Ishikawa (cell line): ENCODE measurements around the gene CD4.

Experiments used
- CEBPB ChIP-seq: IDR thresholded peaks from 2 replicates; pipeline ENCODE4 v1.6.1; 2012
- CREB1 ChIP-seq: IDR thresholded peaks from 2 replicates; pipeline ENCODE4 v1.6.1; 2012; ENCODE audit warnings: low read depth
- EGR1 ChIP-seq: IDR thresholded peaks from 2 replicates; pipeline ENCODE4 v1.6.1; 2012
- EP300 ChIP-seq: IDR thresholded peaks from 2 replicates; pipeline ENCODE4 v1.6.1; 2012; ENCODE audit warnings: borderline replicate concordance
- FOXM1 ChIP-seq: IDR thresholded peaks from 2 replicates; pipeline ENCODE4 v1.6.1; 2012; ENCODE audit warnings: low read depth, borderline replicate concordance
- NFIC ChIP-seq: IDR thresholded peaks from 2 replicates; pipeline ENCODE4 v1.6.1; 2012
- RAD21 ChIP-seq: IDR thresholded peaks from 2 replicates; pipeline ENCODE4 v1.6.1; 2012; ENCODE audit warnings: low read depth
- TAF1 ChIP-seq: IDR thresholded peaks from 2 replicates; pipeline ENCODE4 v1.6.1; 2012; ENCODE audit warnings: low read depth, mild to moderate bottlenecking
- TCF12 ChIP-seq: IDR thresholded peaks from 2 replicates; pipeline ENCODE4 v1.6.1; 2012; ENCODE audit warnings: low read depth
- TEAD4 ChIP-seq: IDR thresholded peaks from 2 replicates; pipeline ENCODE4 v1.6.1; 2012
- YY1 ChIP-seq: IDR thresholded peaks from 2 replicates; pipeline ENCODE4 v1.6.1; 2012; ENCODE audit warnings: low read depth
- ZBTB7A ChIP-seq: IDR thresholded peaks from 2 replicates; pipeline ENCODE4 v1.6.1; 2012; ENCODE audit warnings: low read depth
- TF ChIP-seq, protein P1 (sequence below): IDR thresholded peaks from 2 replicates; pipeline ENCODE4 v1.6.1; 2012
- TF ChIP-seq, protein P2 (sequence below): IDR thresholded peaks from 2 replicates; pipeline ENCODE4 v1.6.1; 2012; ENCODE audit warnings: low read depth, mild to moderate bottlenecking
- TF ChIP-seq, protein P3 (sequence below): IDR thresholded peaks from 2 replicates; pipeline ENCODE4 v1.6.1; 2012

CD4 gene

DNA sequence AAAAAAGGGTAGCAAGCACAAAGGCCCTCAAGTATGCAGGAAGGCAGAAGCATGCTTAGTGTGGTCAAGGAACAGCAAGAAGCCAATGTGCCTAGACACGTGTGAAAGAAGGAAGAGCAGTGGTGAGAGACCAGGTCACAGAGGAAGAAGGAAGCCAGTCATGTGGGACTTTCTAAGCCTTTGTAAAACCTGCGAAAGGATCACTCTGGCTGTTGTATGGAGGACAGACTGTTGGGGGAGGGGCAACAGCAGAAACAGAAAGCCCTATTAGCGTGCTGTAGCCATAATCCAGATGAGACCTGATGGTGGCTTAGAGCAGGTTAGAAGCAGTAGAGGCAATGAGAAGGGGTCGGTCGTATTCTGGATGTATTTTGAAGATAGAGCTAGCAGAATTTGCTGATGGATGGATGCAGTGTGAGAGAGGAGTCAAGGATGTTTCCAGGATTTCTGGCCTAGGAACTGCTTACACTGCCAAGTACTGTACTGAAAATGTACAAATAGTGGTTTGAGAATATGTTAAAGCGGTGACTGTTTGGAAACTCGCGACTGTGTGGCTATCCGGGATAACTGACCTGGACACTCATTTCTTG is 30.7 kb upstream of the CD4 start:
- TF ChIP-seq ZBTB7A (no peak), FOXM1 (no peak), EP300 (no peak), CREB1 (no peak)

DNA sequence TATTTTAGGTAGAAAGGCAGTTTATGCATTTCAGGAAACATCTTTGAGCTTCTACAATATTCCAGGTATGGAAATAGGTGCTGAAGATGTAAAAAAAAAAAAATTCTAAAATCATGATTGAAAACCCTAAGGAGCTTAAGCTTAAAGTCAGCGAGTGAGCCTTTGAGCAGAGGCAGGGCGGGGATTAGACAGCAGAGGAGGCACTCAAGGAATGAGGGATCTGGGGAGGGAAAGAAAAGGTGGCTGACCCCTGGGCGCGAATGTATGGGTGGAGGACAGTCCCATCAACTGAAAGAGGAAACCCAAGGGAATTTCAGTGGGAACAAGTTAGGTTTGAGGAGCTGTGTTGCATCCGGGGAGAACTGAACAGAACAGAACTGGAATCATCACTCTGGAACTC is 29.6 kb upstream of the CD4 start:
- TF ChIP-seq TAF1 (no peak), CREB1 (no peak), TCF12 (no peak), RAD21 (no peak), EP300 (no peak), CEBPB (no peak), FOXM1 (no peak), YY1 (no peak), TEAD4 (no peak), ZBTB7A (no peak), NFIC (no peak), EGR1 (no peak)
- TF ChIP-seq, protein P1, sequence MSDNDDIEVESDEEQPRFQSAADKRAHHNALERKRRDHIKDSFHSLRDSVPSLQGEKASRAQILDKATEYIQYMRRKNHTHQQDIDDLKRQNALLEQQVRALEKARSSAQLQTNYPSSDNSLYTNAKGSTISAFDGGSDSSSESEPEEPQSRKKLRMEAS: no peak
- TF ChIP-seq, protein P2, sequence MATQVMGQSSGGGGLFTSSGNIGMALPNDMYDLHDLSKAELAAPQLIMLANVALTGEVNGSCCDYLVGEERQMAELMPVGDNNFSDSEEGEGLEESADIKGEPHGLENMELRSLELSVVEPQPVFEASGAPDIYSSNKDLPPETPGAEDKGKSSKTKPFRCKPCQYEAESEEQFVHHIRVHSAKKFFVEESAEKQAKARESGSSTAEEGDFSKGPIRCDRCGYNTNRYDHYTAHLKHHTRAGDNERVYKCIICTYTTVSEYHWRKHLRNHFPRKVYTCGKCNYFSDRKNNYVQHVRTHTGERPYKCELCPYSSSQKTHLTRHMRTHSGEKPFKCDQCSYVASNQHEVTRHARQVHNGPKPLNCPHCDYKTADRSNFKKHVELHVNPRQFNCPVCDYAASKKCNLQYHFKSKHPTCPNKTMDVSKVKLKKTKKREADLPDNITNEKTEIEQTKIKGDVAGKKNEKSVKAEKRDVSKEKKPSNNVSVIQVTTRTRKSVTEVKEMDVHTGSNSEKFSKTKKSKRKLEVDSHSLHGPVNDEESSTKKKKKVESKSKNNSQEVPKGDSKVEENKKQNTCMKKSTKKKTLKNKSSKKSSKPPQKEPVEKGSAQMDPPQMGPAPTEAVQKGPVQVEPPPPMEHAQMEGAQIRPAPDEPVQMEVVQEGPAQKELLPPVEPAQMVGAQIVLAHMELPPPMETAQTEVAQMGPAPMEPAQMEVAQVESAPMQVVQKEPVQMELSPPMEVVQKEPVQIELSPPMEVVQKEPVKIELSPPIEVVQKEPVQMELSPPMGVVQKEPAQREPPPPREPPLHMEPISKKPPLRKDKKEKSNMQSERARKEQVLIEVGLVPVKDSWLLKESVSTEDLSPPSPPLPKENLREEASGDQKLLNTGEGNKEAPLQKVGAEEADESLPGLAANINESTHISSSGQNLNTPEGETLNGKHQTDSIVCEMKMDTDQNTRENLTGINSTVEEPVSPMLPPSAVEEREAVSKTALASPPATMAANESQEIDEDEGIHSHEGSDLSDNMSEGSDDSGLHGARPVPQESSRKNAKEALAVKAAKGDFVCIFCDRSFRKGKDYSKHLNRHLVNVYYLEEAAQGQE: no peak
- TF ChIP-seq, protein P3, sequence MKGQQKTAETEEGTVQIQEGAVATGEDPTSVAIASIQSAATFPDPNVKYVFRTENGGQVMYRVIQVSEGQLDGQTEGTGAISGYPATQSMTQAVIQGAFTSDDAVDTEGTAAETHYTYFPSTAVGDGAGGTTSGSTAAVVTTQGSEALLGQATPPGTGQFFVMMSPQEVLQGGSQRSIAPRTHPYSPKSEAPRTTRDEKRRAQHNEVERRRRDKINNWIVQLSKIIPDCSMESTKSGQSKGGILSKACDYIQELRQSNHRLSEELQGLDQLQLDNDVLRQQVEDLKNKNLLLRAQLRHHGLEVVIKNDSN: no peak

DNA sequence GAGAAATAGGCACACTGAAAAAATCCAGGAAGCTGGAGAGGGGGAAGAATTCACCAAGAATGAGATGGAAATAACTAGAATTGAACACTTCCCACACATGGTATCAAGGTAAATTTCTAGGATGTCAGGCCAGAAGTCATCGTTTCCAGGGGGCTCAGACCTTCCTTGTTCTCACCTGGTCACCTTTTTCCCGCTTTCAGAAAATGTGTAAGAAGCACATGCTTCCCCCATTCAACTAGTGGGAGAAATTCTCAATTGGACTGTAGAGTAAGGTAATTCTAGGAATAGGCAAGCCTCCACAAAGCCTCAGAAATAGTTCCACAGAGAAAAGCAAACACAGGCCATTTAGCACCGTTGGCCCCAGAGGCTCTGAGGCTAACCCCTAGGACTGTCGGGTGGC is 25.9 kb upstream of the CD4 start:
- no peak for TF ChIP-seq CEBPB
- TF ChIP-seq, protein P1: peak; percentile 71

DNA sequence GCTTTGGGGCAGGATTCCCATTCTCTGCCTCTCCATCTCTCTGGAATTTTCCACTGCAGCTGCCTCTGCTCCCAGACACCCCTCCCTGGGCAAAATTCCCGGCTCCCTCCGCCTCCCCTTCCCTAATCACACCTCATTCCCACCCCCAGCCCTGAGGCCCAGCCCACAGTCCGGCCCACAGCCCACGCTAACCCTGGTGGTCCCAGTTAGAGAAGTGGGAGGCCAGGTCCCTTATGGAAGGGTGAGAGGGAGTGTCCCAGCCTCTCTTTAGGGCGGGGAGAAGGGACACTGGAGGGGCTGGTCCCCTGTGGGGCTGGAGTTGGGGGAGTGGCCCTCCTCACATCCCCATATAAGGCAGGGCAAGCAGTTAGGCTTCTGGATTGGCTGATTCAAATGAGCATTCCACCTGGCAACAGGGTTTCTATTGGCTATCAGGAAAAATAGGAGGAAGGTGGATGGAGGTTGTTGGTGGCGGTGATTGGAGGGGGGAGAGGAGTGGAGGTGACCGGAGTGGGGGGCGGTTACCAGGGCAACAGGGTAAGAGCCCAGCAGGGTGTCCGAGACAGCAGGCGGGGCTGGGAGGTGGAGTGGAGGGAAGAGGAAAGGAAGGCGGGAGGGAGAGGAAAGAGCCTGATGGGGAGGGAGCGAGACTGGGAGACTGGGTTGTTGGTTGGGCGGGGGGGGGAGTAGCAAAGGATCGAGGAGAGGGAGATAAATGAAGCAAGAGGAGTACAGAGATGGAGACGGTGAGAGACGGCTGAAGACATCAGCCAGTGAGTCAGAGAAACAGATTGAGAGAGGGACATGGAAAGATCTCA is 25.1 kb upstream of the CD4 start:
- TF ChIP-seq, protein P1: peak; percentile 25; the same call in 1 of the 2 replicates
- no peak for TF ChIP-seq TAF1
- TF ChIP-seq TEAD4: 0 out of 2 replicates have a peak, but pooled peaks have one; percentile 12
- no peak for TF ChIP-seq RAD21
- no peak for TF ChIP-seq CREB1
- TF ChIP-seq FOXM1: peak; percentile 99
- TF ChIP-seq, protein P3: 0 out of 2 replicates have a peak, but pooled peaks have one; percentile 15
- peak; percentile 40; the same call in 1 of the 2 replicates for TF ChIP-seq TCF12
- 0 out of 2 replicates have a peak, but pooled peaks have one; percentile 39 for TF ChIP-seq YY1
- TF ChIP-seq ZBTB7A: no peak; the same call in 1 of the 2 replicates
- no peak for TF ChIP-seq CEBPB
- peak; percentile 88 for TF ChIP-seq EP300
- no peak for TF ChIP-seq NFIC
- peak; percentile 67; the same call in 1 of the 2 replicates for TF ChIP-seq EGR1
- TF ChIP-seq, protein P2: no peak

DNA sequence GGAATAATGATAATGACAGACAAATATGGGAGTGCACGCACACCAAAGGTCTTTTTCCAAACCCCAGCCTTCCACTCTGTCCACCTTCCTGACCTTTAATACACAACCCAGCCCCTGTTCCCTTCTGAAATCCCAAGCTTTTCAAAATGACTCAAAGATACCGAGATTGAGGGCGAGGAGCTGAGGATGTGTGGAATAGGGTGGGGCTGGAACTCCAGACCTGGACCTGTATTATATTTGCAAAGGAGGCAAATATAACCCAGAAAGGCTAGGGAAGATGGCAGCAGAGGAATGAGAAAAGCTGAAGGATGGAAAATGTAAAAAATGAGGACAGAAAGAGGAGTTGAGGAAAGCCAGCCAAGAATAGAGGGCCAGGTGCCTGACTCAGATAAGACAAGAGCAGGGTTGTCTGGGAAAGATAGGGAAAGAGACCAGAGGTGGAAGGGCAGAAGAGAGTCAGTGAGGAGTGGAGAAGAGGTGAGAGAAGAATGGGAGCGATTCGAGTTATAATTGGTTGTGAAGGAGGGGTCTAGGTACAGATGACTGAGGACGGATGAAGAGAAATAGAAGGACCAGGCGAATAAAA is 24.2 kb upstream of the CD4 start:
- TF ChIP-seq TCF12 (no peak), RAD21 (no peak)
- TF ChIP-seq, protein P1: peak; percentile 13; the same call in 1 of the 2 replicates
